ENCODE measurements around the gene SLC7A1. TPM values are rescaled to one million over a fixed set of nuclear protein-coding genes. Genes with fewer than 3 reads are reported as not detected.

The SLC7A1 gene
- total and polyA plus RNA-seq, 2 experiments from 2014 or later = 10.1 to 16.2 TPM

DNA sequence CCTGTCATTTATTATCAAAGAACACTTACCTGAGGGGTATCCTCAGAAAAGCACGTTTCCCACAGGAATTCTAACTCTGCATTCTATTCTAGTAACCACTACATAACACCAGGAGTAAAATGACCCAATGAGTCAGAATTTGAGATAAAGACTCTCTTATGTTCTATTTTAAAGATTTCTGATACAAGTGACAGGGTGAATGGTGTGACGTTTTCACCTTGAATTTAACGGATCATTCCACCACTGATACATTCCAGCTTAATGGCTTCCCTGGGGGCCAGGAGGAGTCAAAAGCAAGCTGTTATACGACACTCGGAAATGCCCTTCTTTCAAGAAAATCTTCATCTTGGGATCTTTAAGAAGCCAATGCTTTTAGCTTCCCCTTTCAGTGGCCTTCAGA lies 55.2 kb downstream of the SLC7A1 start:
- H3K4me1 ChIP-seq (ENCODE audit: insufficient read depth) = no peaks in the 10 kb centered on the region
- no peak overlapping the region for H2AFZ ChIP-seq
- no peaks in the 10 kb centered on the region for H3K9me3 ChIP-seq (ENCODE audit: low read depth)
- no peak overlapping the region for H3K27ac ChIP-seq
- H3K4me3 ChIP-seq = no peak overlapping the region
- no peaks in the 10 kb centered on the region for H3K36me3 ChIP-seq (replicated peaks; ENCODE audit: insufficient read depth, low read depth)
- DNase-seq (ENCODE audit: low spot score) = no peak
- TF ChIP-seq EZH2phosphoT487 (IDR thresholded peaks at IDR 0.05; ENCODE audit: low read depth, severe bottlenecking, unreplicated experiment) (no peak), EZH2 (IDR thresholded peaks at IDR 0.05; ENCODE audit: borderline replicate concordance) (no peak)
- TF ChIP-seq, protein P1, sequence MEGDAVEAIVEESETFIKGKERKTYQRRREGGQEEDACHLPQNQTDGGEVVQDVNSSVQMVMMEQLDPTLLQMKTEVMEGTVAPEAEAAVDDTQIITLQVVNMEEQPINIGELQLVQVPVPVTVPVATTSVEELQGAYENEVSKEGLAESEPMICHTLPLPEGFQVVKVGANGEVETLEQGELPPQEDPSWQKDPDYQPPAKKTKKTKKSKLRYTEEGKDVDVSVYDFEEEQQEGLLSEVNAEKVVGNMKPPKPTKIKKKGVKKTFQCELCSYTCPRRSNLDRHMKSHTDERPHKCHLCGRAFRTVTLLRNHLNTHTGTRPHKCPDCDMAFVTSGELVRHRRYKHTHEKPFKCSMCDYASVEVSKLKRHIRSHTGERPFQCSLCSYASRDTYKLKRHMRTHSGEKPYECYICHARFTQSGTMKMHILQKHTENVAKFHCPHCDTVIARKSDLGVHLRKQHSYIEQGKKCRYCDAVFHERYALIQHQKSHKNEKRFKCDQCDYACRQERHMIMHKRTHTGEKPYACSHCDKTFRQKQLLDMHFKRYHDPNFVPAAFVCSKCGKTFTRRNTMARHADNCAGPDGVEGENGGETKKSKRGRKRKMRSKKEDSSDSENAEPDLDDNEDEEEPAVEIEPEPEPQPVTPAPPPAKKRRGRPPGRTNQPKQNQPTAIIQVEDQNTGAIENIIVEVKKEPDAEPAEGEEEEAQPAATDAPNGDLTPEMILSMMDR (IDR thresholded peaks at IDR 0.05; ENCODE audit: poor library complexity) = no peak
- H3K9me2 ChIP-seq (replicated peaks; ENCODE audit: insufficient read depth) = no peaks in the 10 kb centered on the region
- H4K20me1 ChIP-seq (ENCODE audit: insufficient read depth, poor library complexity, severe bottlenecking) = no peaks in the 10 kb centered on the region
- no peak overlapping the region for H3K4me2 ChIP-seq
- H3K27me3 ChIP-seq = no peaks in the 10 kb centered on the region
- H3K79me2 ChIP-seq = peaks cover 17% of the 10 kb centered on the region
- WGBS (ENCODE audit: low lambda C conversion rate, missing lambda C conversion rate) = 66% methylated on average over 5 of the region's 5 CpGs

DNA sequence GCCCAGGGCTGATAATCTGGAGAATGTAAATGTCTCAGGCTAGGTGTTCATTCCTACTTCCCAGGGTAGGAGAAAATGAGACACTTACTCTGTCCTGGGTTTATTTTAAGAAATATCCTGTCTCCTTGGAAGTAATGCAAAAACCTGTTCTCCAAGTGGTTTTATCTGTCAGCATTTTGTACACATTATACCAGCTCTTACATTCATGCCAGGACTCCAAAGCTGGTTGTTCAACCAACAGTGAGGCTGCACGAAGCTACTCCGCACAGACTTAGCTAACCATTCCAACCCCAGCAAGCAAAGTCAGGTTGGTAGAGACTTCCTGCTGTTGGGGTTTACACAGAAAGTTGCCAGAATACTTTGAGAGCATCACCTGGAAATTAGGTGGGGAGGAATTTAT lies 55.6 kb downstream of the SLC7A1 start:
- Histone ChIP-seq H3K4me2 (no peak overlapping the region), H4K20me1 (ENCODE audit: insufficient read depth, poor library complexity, severe bottlenecking) (no peaks in the 10 kb centered on the region), H3K9me3 (ENCODE audit: low read depth) (no peaks in the 10 kb centered on the region), H3K4me3 (no peak overlapping the region), H2AFZ (no peak overlapping the region), H3K79me2 (peaks cover 17% of the 10 kb centered on the region), H3K36me3 (replicated peaks; ENCODE audit: insufficient read depth, low read depth) (no peaks in the 10 kb centered on the region), H3K27me3 (no peaks in the 10 kb centered on the region), H3K9me2 (replicated peaks; ENCODE audit: insufficient read depth) (no peaks in the 10 kb centered on the region), H3K27ac (no peak overlapping the region), H3K4me1 (ENCODE audit: insufficient read depth) (no peaks in the 10 kb centered on the region)
- WGBS (ENCODE audit: low lambda C conversion rate, missing lambda C conversion rate) = 92% methylated on average over 2 of the region's 2 CpGs
- TF ChIP-seq EZH2phosphoT487 (IDR thresholded peaks at IDR 0.05; ENCODE audit: low read depth, severe bottlenecking, unreplicated experiment) = no peak
- TF ChIP-seq EZH2 (IDR thresholded peaks at IDR 0.05; ENCODE audit: borderline replicate concordance) = no peak
- TF ChIP-seq, protein P1 (IDR thresholded peaks at IDR 0.05; ENCODE audit: poor library complexity) = no peak
- DNase-seq (ENCODE audit: low spot score) = no peak

DNA sequence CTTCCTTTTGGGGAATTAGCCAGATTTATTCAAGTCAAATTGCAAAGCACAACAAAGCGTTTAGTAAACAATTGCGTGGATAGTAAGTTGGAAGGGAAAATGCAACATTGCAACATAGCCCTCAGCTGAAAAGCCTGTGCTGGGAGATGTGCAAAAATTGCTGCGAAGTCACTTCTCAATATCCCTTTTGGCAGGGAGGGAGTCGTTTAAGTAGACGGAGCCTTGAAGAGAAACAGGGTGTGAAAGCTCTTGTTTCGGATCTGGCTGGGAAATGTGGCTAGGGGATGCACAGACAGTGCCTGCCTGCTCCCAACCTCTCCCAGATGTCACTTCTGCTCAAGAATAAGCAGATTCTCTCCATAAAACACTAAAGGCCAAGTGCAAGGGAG lies 56.8 kb downstream of the SLC7A1 start:
- Histone ChIP-seq H3K27me3 (no peaks in the 10 kb centered on the region), H3K4me3 (no peak overlapping the region), H3K4me2 (no peak overlapping the region), H3K4me1 (ENCODE audit: insufficient read depth) (no peaks in the 10 kb centered on the region), H3K36me3 (replicated peaks; ENCODE audit: insufficient read depth, low read depth) (no peaks in the 10 kb centered on the region), H3K9me2 (replicated peaks; ENCODE audit: insufficient read depth) (no peaks in the 10 kb centered on the region), H2AFZ (no peak overlapping the region), H4K20me1 (ENCODE audit: insufficient read depth, poor library complexity, severe bottlenecking) (no peaks in the 10 kb centered on the region), H3K79me2 (peaks cover 12% of the 10 kb centered on the region), H3K27ac (no peak overlapping the region), H3K9me3 (ENCODE audit: low read depth) (no peaks in the 10 kb centered on the region)
- WGBS (ENCODE audit: low lambda C conversion rate, missing lambda C conversion rate) = 82% methylated on average over 6 of the region's 6 CpGs
- TF ChIP-seq EZH2phosphoT487 (IDR thresholded peaks at IDR 0.05; ENCODE audit: low read depth, severe bottlenecking, unreplicated experiment) = no peak
- TF ChIP-seq, protein P1 (IDR thresholded peaks at IDR 0.05; ENCODE audit: poor library complexity) = no peak
- no peak for DNase-seq (ENCODE audit: low spot score)

All from hepatocyte (in vitro differentiated cells).